Fibroblast of villous mesenchyme (primary cell): ENCODE results near the gene PPP3CA. TPM values are rescaled to one million over a fixed set of nuclear protein-coding genes. Genes with fewer than 3 reads are reported as not detected.

Source experiments
- DNase-seq: peaks from one replicate; pipeline ENCODE4 v3.0.0-alpha.2; 2010; ENCODE audit warnings: low read depth
- H3K4me3 ChIP-seq: 2 replicates; pipeline ENCODE4 v1.5.1; 2011; ENCODE audit warnings: low read depth, mild to moderate bottlenecking, low read length
- total RNA-seq: library from RNA; depleted of rRNA; stranded (reverse); fragments of >200 nt; gene quantifications from 2 replicates; pipeline ENCODE4 v1.2.3, GENCODE V29; 2012
- TF ChIP-seq, protein P1 (sequence below): IDR thresholded peaks from 2 replicates; pipeline ENCODE4 v1.5.1; 2012; ENCODE audit warnings: low read depth, mild to moderate bottlenecking, low read length; ENCODE audit not compliant: insufficient read depth

PPP3CA gene
- total RNA-seq, 1 donor = 47.9 TPM

DNA sequence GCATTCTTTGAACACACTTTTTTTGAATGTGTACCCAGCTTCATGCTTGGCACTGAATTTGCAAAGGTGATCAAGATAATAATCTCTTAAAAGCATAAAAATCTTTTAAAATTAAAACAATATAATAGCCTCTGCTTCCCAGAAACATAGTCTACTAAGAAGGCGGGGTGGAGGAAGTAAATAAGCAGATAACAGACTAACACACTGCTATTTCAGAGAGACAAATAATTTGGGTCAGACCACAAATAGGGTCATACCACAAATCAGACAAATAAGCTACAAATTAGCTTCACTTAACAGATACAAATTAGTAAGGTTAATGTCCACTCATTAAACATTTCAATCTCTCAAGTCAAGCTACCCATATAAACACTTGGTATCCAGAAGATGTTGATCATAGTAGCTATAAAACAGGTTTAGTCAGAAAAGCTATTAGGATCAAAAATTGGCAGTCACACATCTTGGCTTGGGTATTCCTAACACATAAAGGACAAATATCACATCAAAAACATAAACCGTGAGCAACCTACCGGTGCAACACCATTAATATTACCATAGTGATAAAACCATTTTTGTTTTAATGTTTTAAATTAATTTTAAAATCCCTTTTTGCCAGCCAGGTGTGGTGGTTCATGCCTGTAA lies 47.3 kb downstream of the PPP3CA start:
- no peak for DNase-seq
- TF ChIP-seq, protein P1, sequence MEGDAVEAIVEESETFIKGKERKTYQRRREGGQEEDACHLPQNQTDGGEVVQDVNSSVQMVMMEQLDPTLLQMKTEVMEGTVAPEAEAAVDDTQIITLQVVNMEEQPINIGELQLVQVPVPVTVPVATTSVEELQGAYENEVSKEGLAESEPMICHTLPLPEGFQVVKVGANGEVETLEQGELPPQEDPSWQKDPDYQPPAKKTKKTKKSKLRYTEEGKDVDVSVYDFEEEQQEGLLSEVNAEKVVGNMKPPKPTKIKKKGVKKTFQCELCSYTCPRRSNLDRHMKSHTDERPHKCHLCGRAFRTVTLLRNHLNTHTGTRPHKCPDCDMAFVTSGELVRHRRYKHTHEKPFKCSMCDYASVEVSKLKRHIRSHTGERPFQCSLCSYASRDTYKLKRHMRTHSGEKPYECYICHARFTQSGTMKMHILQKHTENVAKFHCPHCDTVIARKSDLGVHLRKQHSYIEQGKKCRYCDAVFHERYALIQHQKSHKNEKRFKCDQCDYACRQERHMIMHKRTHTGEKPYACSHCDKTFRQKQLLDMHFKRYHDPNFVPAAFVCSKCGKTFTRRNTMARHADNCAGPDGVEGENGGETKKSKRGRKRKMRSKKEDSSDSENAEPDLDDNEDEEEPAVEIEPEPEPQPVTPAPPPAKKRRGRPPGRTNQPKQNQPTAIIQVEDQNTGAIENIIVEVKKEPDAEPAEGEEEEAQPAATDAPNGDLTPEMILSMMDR = no peak
- H3K4me3 ChIP-seq = no peak overlapping the region

DNA sequence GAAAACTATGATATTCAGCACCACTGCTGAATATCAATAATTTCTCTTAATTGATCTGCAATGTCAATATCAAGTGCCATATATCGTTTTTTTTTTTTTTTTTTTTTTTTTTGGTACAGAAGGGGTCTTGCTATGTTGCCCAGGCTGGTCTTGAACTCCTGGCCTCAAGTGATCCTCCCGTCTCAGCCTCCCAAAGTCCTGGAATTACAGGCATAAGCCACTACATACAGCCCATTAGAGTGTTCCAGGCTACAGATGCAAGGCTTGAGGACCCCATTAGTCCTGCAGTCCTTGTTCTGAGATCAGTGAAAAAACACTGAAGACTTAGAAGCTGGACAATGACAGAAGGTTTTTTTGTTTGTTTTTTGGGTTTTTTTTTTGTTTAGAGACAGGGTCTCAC lies 48.3 kb downstream of the PPP3CA start:
- DNase-seq = no peak
- TF ChIP-seq, protein P1 = no peak
- H3K4me3 ChIP-seq = no peak overlapping the region

DNA sequence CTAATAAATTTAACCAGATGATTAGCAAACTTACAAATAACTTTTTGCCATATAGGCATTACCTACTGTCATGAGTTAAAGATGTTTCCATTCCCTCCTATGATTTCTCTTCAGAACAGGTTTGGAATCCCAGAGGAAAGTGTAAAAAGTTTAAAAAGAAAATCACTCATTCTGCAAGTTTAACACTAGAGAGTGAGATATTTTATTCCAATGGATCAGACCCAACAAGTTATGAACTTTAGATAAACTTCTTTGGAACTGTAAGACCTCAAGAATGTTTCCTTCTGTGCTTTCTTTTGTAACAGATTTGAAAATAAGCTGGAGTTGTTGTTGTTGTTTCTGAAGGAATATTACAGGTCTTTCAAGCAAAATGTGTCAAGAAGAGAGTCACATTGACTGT lies 51.6 kb downstream of the PPP3CA start:
- TF ChIP-seq, protein P1 = no peak
- H3K4me3 ChIP-seq = no peak overlapping the region
- DNase-seq = no peak

DNA sequence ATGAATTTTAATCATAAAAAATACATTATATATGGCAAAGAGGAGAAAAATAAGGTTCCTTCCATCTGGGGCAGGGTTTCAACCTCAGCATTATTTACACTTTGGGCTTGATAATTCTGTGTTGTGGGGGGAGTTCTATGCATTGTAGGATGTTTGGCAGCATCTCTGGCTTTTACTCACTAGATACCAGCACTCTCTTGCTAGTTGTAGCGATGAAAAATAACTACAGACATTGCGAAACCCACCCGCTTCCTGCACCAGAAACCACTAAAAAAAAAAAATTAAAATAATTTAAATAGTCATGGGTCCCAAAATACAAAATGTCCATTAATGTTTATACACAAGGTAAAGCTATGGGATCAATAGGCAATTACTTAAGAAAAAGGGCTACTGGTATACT lies 52.7 kb downstream of the PPP3CA start:
- TF ChIP-seq, protein P1 = no peak
- DNase-seq = no peak
- no peak overlapping the region for H3K4me3 ChIP-seq

GRCh38 chr4:101292901-101293300 lies 54.4 kb downstream of the PPP3CA start:
- TF ChIP-seq, protein P1 = no peak
- DNase-seq = no peak
- no peak overlapping the region for H3K4me3 ChIP-seq

DNA sequence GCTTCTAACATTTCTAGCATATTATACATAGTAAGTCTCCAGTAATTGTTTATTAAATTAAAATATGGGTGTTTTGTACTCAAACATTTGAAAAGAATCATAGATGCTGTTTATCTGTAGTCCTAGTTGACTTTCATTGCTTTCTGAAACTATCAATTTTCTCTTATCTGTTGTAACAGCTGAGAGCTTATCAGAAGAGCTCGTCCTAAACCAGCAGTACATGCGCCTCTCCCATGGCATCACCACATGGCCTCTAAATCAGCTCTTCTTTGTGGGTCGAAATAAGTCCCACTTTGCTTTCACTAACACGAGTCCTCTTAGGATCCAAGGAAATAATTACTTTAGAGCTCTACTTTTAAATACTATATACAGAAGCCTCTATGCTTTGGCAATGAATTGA lies 55.1 kb downstream of the PPP3CA start:
- DNase-seq = peak; percentile 43
- TF ChIP-seq, protein P1 = no peak
- no peak overlapping the region for H3K4me3 ChIP-seq

- TF ChIP-seq, protein P1 = no peak
- no peak for DNase-seq
- no peak overlapping the region for H3K4me3 ChIP-seq
These were observed 56.1 kb downstream of the PPP3CA start for GRCh38 chr4:101291198-101291597.
